Measurements from ENCODE around the gene XRCC6.

- TF ChIP-seq CTCF (optimal IDR thresholded peaks at IDR 0.05 in 1 of 3, IDR thresholded peaks at IDR 0.05 in 1 of 3, conservative IDR thresholded peaks at IDR 0.05 in 1 of 3; ENCODE audit: extremely low read depth in 1 of 3, insufficient read depth in 2 of 3, low read length in 3 of 3) (no peak), EZH2 (IDR thresholded peaks at IDR 0.05; ENCODE audit: low read length) (no peak)
These were observed 17.0 kb downstream of the XRCC6 start for GRCh38 chr22:41638124-41638523.

All from keratinocyte (primary cell).